HG03342 (cell line): ENCODE measurements around the gene RBMS3.

ENCODE experiments used
- ATAC-seq: cut with Tn5 transposase; IDR thresholded peaks from one replicate; pipeline ENCODE4 v1.9.1; 2021; ENCODE audit warnings: mild to moderate bottlenecking, moderate library complexity; ENCODE audit not compliant: unreplicated experiment

Gene RBMS3

DNA sequence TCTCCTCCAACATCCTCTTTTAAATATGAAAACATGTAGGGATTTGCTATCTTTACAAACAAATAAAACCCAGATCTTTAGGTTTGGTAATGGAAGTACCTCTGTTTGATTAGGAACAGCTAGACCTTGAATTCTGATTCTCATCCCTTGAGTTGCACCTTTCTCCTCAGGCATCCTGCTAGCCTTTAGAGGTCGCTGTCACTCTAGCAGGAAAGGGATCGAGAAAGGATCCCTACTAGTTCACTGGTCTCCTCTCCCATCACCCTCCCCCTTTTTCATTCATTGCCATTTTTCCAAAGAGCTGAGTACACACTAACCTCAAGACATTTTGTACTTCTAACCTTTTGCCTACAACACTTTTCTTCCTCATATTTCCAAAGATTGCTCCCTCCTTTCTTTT, 569.8 kb downstream of the RBMS3 start:
- ATAC-seq, result no peak

DNA sequence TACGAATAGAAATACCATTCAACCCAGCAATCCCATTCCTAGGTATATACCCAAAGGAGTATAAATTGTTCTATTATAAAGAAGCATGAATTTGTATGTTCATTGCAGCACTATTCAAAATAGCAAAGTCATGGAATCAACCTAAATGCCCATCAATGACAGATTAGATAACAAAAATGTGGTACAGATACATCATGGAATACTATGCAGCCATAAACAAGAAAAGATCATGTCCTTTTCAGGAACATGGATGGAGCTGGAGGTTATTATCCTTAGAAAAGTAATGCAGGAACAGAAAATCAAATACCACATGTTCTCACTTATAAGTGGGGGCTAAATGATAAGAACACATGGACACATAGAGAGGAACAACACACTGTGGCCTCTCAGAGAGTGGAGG, 571.9 kb downstream of the RBMS3 start:
- no peak for ATAC-seq

- ATAC-seq, result no peak
Observed at GRCh38 chr3:29853841-29854397, 573.0 kb downstream of the RBMS3 start.

DNA sequence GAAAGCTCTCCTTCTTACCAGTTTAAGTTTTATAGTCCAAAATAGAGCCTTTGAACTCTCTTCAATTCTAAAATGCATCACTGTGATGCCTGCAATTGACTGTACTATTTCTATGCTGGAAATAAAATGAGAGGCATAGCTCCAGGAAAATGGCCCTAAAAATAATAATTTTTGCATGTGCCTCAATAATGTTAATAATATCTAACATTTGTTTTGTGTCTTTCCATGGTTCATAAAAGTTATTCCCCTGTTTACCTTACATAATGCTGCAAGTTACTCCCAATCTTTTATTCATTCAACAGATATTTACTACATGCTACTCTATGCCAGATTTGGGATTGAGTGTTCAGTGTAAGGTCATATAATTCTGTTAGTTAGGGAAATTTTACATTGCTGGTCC, 574.0 kb downstream of the RBMS3 start:
- ATAC-seq, result no peak

- ATAC-seq, result no peak
Observed at GRCh38 chr3:29859726-29860270, 578.9 kb downstream of the RBMS3 start.

- no peak for ATAC-seq
Observed at GRCh38 chr3:29864809-29865208, 583.9 kb downstream of the RBMS3 start.

- ATAC-seq, result no peak
Observed at GRCh38 chr3:29868543-29869101, 587.8 kb downstream of the RBMS3 start.

GRCh38 chr3:29870136-29870535, 589.3 kb downstream of the RBMS3 start:
- ATAC-seq, result no peak

- no peak for ATAC-seq
Observed at GRCh38 chr3:29871087-29871486, 590.2 kb downstream of the RBMS3 start.

DNA sequence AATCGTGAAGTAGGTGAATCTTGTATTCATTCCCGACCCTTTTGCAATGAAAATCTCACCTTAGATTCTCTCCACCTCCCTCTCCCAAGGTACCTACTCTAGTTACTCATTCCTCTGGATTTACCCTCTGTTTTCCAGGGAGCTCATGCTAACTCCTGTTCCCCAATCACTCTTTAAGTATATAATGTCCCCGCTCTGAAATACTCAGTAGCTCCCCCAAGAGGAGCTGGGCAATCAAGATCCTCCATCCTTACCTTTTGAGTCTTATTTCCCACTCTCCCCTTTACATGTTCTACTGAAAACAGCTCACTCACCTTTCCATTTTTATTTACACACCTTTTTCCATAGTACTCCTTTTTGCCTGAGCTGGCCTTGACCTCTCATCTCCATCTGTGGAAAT, 599.9 kb downstream of the RBMS3 start:
- no peak for ATAC-seq

- no peak for ATAC-seq
Observed at GRCh38 chr3:29887451-29887850, 606.6 kb downstream of the RBMS3 start.

DNA sequence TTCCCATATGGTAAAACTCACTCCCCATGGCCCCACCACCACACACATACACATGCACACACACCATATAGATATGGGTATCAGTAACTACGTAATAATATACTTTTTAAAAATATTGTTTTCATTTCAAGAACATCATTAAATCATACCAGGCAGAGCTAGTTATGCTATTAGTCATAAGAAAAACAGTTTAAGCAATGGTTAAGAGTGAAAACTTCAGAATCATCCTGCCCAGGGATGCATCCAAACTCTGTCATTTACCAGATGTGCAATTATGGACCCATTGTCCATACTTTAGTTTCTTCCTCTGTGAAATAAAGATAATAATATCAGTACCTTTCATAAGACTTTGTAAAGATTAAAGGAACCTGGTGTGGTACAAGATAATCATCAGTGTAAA, 608.3 kb downstream of the RBMS3 start:
- no peak for ATAC-seq

DNA sequence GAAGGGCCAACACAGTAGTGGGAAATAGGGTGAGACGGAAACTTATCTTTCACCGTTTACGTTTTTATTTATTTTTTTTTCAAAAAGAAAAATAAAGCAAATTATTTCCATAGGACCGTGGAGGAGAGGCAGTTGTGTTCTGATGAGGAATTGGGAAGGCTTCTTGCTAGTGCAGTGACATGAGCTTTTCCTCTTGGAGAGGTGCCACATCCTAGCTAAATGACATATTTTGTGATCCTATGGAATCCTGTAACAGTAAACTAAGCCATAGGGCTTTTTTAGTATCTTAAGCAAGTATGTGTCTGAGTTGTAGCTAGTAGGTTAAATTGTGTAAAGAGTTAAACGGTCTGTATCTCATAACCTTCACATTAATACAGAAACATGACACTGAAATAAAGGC, 609.9 kb downstream of the RBMS3 start:
- ATAC-seq, result no peak

DNA sequence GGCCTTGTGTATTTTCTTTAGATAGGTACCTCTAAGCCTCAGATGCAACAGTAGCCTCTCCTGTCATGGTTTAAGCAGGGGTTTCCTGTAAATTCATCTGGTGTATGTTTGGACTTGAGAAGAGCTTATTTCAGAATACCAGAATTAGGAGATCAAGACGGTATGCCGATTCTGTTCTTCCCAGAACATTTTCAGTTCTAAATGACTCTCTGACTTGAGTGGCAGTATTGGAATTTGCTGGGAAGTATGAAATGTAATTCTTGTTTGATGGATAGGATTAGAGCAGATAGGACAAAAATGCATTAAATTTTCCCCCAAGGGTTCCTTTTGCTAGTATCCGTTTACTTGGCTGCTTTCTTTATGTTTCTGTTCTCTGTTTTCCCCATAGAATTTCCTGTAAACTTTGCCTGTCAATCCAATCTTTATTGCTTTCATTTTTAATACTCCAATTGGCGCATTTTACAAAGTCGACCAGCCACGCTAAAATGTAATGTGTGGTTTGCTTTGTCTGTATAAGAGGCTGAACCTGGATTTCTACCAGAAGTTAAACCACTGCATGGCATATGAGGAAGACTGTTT, 612.2 kb downstream of the RBMS3 start:
- no peak for ATAC-seq

DNA sequence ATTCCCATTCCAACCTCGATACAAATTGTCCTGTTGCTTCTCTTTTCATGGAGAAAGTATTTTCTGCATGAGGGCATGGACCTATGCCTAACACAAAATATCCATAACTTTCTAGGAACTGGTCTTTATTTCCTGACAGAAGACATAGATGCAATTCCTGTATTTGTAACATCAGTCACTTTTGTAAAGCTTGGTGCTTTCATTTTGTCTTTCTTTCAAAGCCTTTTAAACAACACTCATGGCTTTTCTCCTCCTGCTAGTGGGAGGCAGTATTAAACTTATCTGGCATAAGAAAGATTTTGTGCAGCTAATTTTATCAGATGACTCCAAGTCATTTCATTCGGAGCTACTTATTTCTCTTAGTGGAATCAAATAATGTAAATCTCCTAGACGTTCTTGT, 616.0 kb downstream of the RBMS3 start:
- no peak for ATAC-seq

DNA sequence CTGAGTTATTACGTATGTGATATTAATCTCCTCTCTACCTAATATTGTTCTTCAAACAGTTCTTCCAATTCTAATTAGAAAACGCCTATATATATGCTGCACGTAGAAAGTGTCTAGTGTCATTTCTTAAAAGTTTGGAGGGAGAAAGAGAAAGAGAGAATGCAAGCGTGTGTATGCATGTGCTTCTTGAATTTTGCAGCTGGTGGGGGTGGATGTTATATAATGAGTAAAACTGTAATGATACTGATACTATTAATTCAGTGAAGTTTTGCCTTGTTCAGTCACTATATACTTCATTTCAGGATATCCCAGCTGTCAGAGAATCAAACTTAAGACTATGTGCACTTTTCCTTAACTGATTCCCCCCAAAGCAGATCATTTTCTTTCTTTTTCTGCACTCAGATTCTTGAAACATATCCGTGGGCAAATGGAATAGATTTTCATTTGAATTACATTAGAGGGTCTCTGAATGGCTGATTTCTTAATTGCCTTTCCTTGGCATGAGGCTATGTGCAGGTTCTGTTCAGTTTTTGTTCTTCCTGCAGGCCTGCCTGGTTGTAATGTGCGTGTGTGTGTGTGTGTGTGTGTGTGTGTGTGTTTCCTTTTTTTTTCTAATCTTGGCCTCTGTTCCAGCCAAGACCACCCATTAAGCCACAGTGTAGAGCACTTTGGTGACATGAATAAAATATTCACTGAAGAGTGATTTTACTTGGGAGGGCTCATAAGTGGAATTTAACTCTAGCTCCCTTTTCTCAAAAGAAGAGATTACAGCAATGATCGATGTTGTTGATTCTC, 617.5 kb downstream of the RBMS3 start:
- no peak for ATAC-seq

- no peak for ATAC-seq
Observed at GRCh38 chr3:29899021-29899420, 618.1 kb downstream of the RBMS3 start.

GRCh38 chr3:29901097-29901496, 620.2 kb downstream of the RBMS3 start:
- no peak for ATAC-seq

DNA sequence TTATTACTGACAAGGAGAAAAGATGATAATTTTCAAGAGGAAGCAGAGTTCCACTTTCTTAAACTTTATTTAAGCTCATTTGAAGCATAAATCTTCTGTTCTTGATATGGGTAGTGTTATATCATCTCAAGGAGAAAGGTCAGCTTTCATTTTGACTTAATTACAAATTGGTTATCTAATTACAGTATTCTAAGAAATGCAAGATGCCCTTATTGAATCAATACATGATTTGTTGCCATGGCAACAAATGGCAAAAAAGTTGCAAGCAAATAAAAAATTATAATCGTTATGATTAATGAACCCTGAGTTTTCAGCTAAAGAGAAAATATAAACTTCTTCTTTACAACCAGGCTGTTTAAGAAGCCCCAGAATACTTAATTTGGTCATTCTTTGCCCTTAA, 622.7 kb downstream of the RBMS3 start:
- ATAC-seq, result no peak

DNA sequence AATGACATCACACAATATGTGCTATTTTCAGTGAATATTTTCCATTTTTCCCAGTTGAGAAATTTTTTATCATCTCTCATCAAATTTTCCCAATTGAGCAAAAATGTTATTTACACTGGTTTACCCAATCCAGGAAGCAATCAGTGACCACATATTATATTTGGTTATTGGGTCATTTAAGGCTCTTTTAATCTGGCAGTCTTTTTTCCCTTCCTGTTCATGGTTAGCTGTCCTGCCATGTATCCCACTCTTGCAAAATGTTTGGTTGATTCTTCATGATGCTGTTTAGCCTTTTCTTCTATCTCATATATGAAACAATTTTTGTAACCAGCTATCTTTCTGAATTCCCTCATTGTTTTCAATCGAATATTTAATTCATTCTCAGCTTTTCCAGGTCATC, 626.0 kb downstream of the RBMS3 start:
- no peak for ATAC-seq

DNA sequence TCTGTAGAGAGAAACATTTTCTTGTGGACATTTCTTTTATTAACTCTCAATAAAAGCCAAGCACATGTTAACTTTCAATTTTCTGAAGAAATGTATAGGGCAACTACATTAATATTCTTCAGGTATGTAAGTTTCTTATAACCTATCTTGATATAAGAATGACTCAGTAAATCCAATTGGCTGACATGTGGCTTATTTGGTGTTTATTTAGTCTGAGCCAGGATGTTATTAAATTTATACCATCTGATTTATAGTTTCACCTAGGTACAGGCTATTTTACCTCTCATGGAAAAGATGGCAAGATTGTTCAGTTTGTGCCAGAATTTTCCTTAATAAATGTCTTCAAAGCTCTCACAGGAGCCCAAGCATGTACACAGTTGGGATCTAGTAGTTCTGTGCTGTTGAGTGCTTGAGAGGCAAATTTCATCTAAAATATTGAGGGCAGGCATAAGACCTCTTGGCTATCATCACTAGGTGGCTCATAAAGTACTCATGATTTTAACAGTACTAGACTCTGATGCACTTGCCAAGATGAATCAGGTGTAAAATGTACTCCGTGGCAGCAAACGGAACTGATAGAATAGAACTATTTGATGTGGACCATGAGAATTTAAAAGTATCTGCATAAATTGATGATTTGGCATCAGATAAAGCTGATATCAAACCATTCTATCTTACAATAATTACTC, 631.9 kb downstream of the RBMS3 start:
- ATAC-seq, result no peak
